Measurements from ENCODE around the gene RXYLT1.

RXYLT1 gene

GRCh38 chr12:63844391-63845341 lies 65.0 kb downstream of the RXYLT1 start, which contains the start of gene SRGAP1:
Gene SRGAP1 (plus strand): TSS chr12:63844700. CDS start chr12:63844817, 117 bp downstream.
- peak; percentile 17 to 44 for DNase-seq

GRCh38 chr12:63845726-63846125 lies 66.0 kb downstream of the RXYLT1 start:
- DNase-seq, result no peak

- DNase-seq, result no peak
Measured at GRCh38 chr12:63846238-63846967, 66.7 kb downstream of the RXYLT1 start.

GRCh38 chr12:63848450-63848849 lies 68.7 kb downstream of the RXYLT1 start:
- no peak for DNase-seq

- DNase-seq, result no peak
Measured at GRCh38 chr12:63849106-63849620, 69.5 kb downstream of the RXYLT1 start.

- no peak for DNase-seq
Measured at GRCh38 chr12:63849641-63850040, 69.9 kb downstream of the RXYLT1 start.

GRCh38 chr12:63853978-63854377 lies 74.3 kb downstream of the RXYLT1 start:
- no peak for DNase-seq

GRCh38 chr12:63855299-63855698 lies 75.6 kb downstream of the RXYLT1 start:
- DNase-seq, result no peak

- no peak for DNase-seq
Measured at GRCh38 chr12:63857771-63858670, 78.3 kb downstream of the RXYLT1 start.
